ENCODE measurements around the gene PEX11A.

The PEX11A gene

DNA sequence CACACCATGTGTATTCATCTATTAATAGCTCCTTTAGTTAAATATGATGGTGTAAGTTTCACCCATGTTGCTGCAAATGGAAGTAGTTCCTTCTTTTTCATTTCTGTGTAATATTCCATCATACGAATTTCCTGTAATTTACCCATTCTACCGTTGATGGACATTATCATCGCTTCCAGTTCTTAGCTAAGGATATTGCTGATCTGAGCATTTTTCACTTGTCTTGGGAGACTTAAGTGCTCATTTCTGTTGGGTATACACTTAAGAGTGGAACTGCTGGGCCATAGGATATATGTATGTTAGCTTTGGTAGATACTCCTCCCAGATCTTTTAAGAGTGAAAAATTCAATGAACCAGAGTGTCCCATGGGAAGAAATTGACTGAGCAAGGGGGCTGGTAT is 22.4 kb downstream of the PEX11A start (continued):
- TF ChIP-seq CSDC2 (CRISPR knock-in tag; IDR thresholded peaks at IDR 0.05) (no peak), ZNF70 (CRISPR knock-in tag; IDR thresholded peaks at IDR 0.05) (no peak), OSR1 (CRISPR knock-in tag; IDR thresholded peaks at IDR 0.05) (no peak), ESRRG (CRISPR knock-in tag; IDR thresholded peaks at IDR 0.05) (no peak), ZNF8 (CRISPR knock-in tag; IDR thresholded peaks at IDR 0.05) (no peak), SNAI2 (CRISPR knock-in tag; IDR thresholded peaks at IDR 0.05) (no peak), ZFP3 (CRISPR knock-in tag; IDR thresholded peaks at IDR 0.05) (no peak), BACH2 (CRISPR knock-in tag; IDR thresholded peaks at IDR 0.05; ENCODE audit: borderline replicate concordance) (no peak), ARNTL (CRISPR knock-in tag; IDR thresholded peaks at IDR 0.05; ENCODE audit: borderline replicate concordance, low read depth) (no peak)

DNA sequence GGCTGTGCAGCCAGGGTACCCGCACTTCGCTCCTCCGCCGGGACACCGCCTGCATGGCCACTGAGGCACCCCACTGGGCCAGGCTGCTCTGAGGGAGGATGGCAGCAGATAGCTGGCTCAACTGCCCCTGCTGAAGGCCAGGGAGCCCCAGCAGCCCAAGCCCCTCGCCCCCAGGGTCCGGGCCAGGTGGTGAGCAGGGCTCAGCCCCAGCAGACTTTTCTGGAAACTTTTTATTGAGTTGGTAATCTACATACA is 22.9 kb downstream of the PEX11A start:
- no peak for TF ChIP-seq GLIS3 (CRISPR knock-in tag; IDR thresholded peaks at IDR 0.05)
- TF ChIP-seq ZFP30 (CRISPR knock-in tag; IDR thresholded peaks at IDR 0.05) = no peak
- TF ChIP-seq RARB (CRISPR knock-in tag; IDR thresholded peaks at IDR 0.05) = no peak
- no peak for TF ChIP-seq ESRRG (CRISPR knock-in tag; IDR thresholded peaks at IDR 0.05)
- ATAC-seq = no peak

- TF ChIP-seq PPARA (CRISPR knock-in tag; IDR thresholded peaks at IDR 0.05; ENCODE audit: borderline replicate concordance) (no peak), CREB5 (CRISPR knock-in tag; IDR thresholded peaks at IDR 0.05; ENCODE audit: low read depth) (no peak), ZNF565 (CRISPR knock-in tag; conservative IDR thresholded peaks at IDR 0.05; ENCODE audit: low read depth) (no peak), ISL1 (CRISPR knock-in tag; IDR thresholded peaks at IDR 0.05) (no peak), TSHZ2 (CRISPR knock-in tag; IDR thresholded peaks at IDR 0.05) (no peak), ZC3H10 (CRISPR knock-in tag; IDR thresholded peaks at IDR 0.05) (no peak), CSDC2 (CRISPR knock-in tag; IDR thresholded peaks at IDR 0.05) (no peak), PATZ1 (CRISPR knock-in tag; IDR thresholded peaks at IDR 0.05; ENCODE audit: borderline replicate concordance) (no peak), OSR1 (CRISPR knock-in tag; IDR thresholded peaks at IDR 0.05) (no peak), ARNTL (CRISPR knock-in tag; IDR thresholded peaks at IDR 0.05; ENCODE audit: borderline replicate concordance, low read depth) (no peak), ZFP3 (CRISPR knock-in tag; IDR thresholded peaks at IDR 0.05) (no peak), RARB (CRISPR knock-in tag; IDR thresholded peaks at IDR 0.05) (no peak)
- TF ChIP-seq, protein P1, sequence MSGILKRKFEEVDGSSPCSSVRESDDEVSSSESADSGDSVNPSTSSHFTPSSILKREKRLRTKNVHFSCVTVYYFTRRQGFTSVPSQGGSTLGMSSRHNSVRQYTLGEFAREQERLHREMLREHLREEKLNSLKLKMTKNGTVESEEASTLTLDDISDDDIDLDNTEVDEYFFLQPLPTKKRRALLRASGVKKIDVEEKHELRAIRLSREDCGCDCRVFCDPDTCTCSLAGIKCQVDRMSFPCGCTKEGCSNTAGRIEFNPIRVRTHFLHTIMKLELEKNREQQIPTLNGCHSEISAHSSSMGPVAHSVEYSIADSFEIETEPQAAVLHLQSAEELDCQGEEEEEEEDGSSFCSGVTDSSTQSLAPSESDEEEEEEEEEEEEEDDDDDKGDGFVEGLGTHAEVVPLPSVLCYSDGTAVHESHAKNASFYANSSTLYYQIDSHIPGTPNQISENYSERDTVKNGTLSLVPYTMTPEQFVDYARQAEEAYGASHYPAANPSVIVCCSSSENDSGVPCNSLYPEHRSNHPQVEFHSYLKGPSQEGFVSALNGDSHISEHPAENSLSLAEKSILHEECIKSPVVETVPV (CRISPR knock-in tag; IDR thresholded peaks at IDR 0.05) = no peak
- TF ChIP-seq, protein P2, sequence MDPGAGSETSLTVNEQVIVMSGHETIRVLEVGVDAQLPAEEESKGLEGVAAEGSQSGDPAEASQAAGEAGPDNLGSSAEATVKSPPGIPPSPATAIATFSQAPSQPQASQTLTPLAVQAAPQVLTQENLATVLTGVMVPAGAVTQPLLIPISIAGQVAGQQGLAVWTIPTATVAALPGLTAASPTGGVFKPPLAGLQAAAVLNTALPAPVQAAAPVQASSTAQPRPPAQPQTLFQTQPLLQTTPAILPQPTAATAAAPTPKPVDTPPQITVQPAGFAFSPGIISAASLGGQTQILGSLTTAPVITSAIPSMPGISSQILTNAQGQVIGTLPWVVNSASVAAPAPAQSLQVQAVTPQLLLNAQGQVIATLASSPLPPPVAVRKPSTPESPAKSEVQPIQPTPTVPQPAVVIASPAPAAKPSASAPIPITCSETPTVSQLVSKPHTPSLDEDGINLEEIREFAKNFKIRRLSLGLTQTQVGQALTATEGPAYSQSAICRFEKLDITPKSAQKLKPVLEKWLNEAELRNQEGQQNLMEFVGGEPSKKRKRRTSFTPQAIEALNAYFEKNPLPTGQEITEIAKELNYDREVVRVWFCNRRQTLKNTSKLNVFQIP (CRISPR knock-in tag; IDR thresholded peaks at IDR 0.05; ENCODE audit: borderline replicate concordance, low read depth) = no peak
- ATAC-seq = no peak
These were observed 23.5 kb downstream of the PEX11A start for GRCh38 chr15:89666858-89667705.

Data from SK-N-SH treated with all-trans-retinoic acid at 6 μM for 48 hours (cell line).